Panc1 (cell line): ENCODE data around the gene S100A6. TPM values are rescaled to one million over a fixed set of nuclear protein-coding genes. Genes with fewer than 3 reads are reported as not detected.

Source experiments
- ATAC-seq: fragments of 200-7000 bp; cut with Tn5 transposase; 2 replicates; pipeline ENCODE4 v1.9.1; 2020; ENCODE audit warnings: mild to moderate bottlenecking, moderate library complexity
- BruUV-seq: library from RNA; stranded (reverse); fragments of 400-500 nt; replicated peaks from 2 replicates; lab custom pipeline; 2021; lab: Mats Ljungman, UMichigan
- CTCF ChIA-PET: fragments of 300-600 bp; sonication (Branson Sonifier 250); formaldehyde crosslinking; loops from one replicate; lab custom pipeline; 2022; ENCODE audit warnings: antibody characterized with exemption; lab: Charles Lee
- POLR2A ChIA-PET: fragments of 300-600 bp; sonication (Branson Sonifier 250); formaldehyde crosslinking; loops from one replicate; lab custom pipeline; 2022; ENCODE audit warnings: antibody characterized with exemption; lab: Charles Lee
- DNase-seq: peaks from one replicate; pipeline ENCODE4 v3.0.0-alpha.2; 2010; ENCODE audit warnings: low read depth, low spot score
- H3K27ac ChIP-seq: 2 replicates; pipeline ENCODE4 v1.5.1; 2011; ENCODE audit warnings: mild to moderate bottlenecking, low read length, inconsistent platforms
- H3K27me3 ChIP-seq: fragments of 200-500 bp; sonication (Bioruptor generic); 2 replicates; pipeline ENCODE4 v1.6.0; 2014; ENCODE audit warnings: low read length, inconsistent platforms; ENCODE audit not compliant: control insufficient read depth, insufficient read depth
- H3K36me3 ChIP-seq: fragments of 200-500 bp; sonication (Bioruptor generic); 2 replicates; pipeline ENCODE4 v1.5.1; 2014; ENCODE audit warnings: inconsistent platforms, mild to moderate bottlenecking, low read length, moderate library complexity; ENCODE audit not compliant: control insufficient read depth, insufficient read depth
- H3K4me1 ChIP-seq: 2 replicates; pipeline ENCODE4 v1.5.1; 2011; ENCODE audit warnings: inconsistent platforms, mild to moderate bottlenecking, low read length, moderate library complexity; ENCODE audit not compliant: control insufficient read depth, insufficient read depth
- H3K4me3 ChIP-seq, 2 experiments: 2 replicates each; pipeline ENCODE4 v1.5.1; 2011 to 2012; ENCODE audit warnings: low read depth in 2 of 2, low read length in 2 of 2, mild to moderate bottlenecking in 2 of 2, inconsistent platforms in 1 of 2, moderate library complexity in 1 of 2
- H3K9me3 ChIP-seq: fragments of 200-500 bp; sonication (Bioruptor generic); 2 replicates; pipeline ENCODE4 v1.5.1; 2014; ENCODE audit warnings: low read depth, mild to moderate bottlenecking, inconsistent platforms, low read length, moderate library complexity; ENCODE audit not compliant: control insufficient read depth, insufficient read depth
- CTCF ChIP-seq: fragments of 450-650 bp; IDR thresholded peaks from 2 replicates; pipeline ENCODE4 v1.5.1; 2017; ENCODE audit warnings: mild to moderate bottlenecking
- POLR2AphosphoS5 ChIP-seq: IDR thresholded peaks from 2 replicates; pipeline ENCODE4 v1.6.1; 2012; ENCODE audit warnings: mild to moderate bottlenecking, low read depth, low read length, moderate library complexity
- REST ChIP-seq, 2 experiments: IDR thresholded peaks; 2 replicates each; pipeline ENCODE4 v1.6.1; 2011 to 2012; ENCODE audit warnings: low read depth in 2 of 2, control low read depth in 1 of 2, low read length in 1 of 2, mild to moderate bottlenecking in 1 of 2, moderate library complexity in 1 of 2; ENCODE audit not compliant: insufficient read depth in 1 of 2
- SIN3A ChIP-seq: IDR thresholded peaks from 2 replicates; pipeline ENCODE4 v1.6.1; 2012; ENCODE audit warnings: low read depth, mild to moderate bottlenecking, low read length, moderate library complexity, borderline replicate concordance; ENCODE audit not compliant: insufficient read depth
- TCF7L2 ChIP-seq: IDR thresholded peaks from 2 replicates; pipeline ENCODE4 v1.6.1; 2011; ENCODE audit warnings: mild to moderate bottlenecking, low read depth, low read length, inconsistent platforms
- in situ Hi-C: cut with HindIII; loops from 2 replicates; pipeline ENCODE4 v1.10.0; 2016; ENCODE audit warnings: low sequenced_read_pairs, low pct_unique_long_range_greater_than_20kb
- intact Hi-C: fragments of 100-400 bp; cut with micrococcal nuclease; formaldehyde crosslinking; loops from one replicate; pipeline ENCODE4 v1.10.0; 2022; ENCODE audit not compliant: unreplicated experiment
- total RNA-seq: library from RNA; stranded (reverse); gene quantifications from one replicate; pipeline ENCODE4 v1.2.1, GENCODE V29; 2021; ENCODE audit not compliant: unreplicated experiment

S100A6 gene
- total RNA-seq, 1 experiment from 2014 or later, result 1,986 TPM

GRCh38 chr1:153519242-153519641, 16.5 kb downstream of the S100A6 start:
- TF ChIP-seq POLR2AphosphoS5 (no peak), REST (IDR thresholded peaks at IDR 0.05; ENCODE audit: insufficient read depth in 1 of 2, low read depth in 2 of 2, low read length in 1 of 2) (no peak), TCF7L2 (no peak), CTCF (no peak), SIN3A (no peak)
- Histone ChIP-seq H3K4me3 (no peak overlapping the region), H3K36me3 (no peaks in the 10 kb centered on the region), H3K4me1 (peaks cover 3% of the 10 kb centered on the region; the same call in 1 of the 2 replicates), H3K27me3 (no peaks in the 10 kb centered on the region), H3K9me3 (no peaks in the 10 kb centered on the region), H3K27ac (no peak overlapping the region)
- no TSS peak for BruUV-seq
- intact Hi-C loops (loop anchor here (10.0 kb wide), 1 partner anchor 256 kb away; the partner anchor contains the start of gene SLC27A3), in situ Hi-C loops (no loop called here)
- no peak for ATAC-seq
- ChIA-PET CTCF (interaction anchor here (1.3 kb wide), 1 partner anchor 9 kb away, joined by 4 read pairs; no protein-coding TSS in a partner anchor), POLR2A (no interaction called here)
- DNase-seq, result no peak

- H3K9me3 ChIP-seq, result no peaks in the 10 kb centered on the region
- no TSS peak for BruUV-seq
- in situ Hi-C loops (no loop called here), intact Hi-C loops (loop anchor here (10.0 kb wide), 1 partner anchor 259 kb away; the partner anchor contains the start of gene SLC27A3)
- ChIA-PET CTCF (no interaction called here), POLR2A (interaction anchor here (0.6 kb wide), 1 partner anchor 119 kb away, joined by 3 read pairs; no protein-coding TSS in a partner anchor)
- peak; percentile 41 for ATAC-seq
- H3K4me3 ChIP-seq, result no peak overlapping the region
- DNase-seq, result no peak
- H3K36me3 ChIP-seq, result no peaks in the 10 kb centered on the region
- H3K27ac ChIP-seq, result peak overlapping the region; percentile 25
- peaks cover 24% of the 10 kb centered on the region for H3K4me1 ChIP-seq
- TF ChIP-seq REST (IDR thresholded peaks at IDR 0.05; ENCODE audit: insufficient read depth in 1 of 2, low read depth in 2 of 2, low read length in 1 of 2), result no peak
- TF ChIP-seq SIN3A, result no peak
- no peak for TF ChIP-seq CTCF
- TF ChIP-seq POLR2AphosphoS5, result no peak
- TF ChIP-seq TCF7L2, result no peak
- H3K27me3 ChIP-seq, result no peaks in the 10 kb centered on the region
Observed at GRCh38 chr1:153515504-153516394, 20.0 kb downstream of the S100A6 start.
